A673 (cell line): ENCODE measurements around the gene MTR.

Source experiments
- EZH2 ChIP-seq: fragments of 200-600 bp; sonication (generic); IDR thresholded peaks from 2 replicates; pipeline ENCODE4 v1.6.1; 2017; ENCODE audit warnings: borderline replicate concordance, low read depth, mild to moderate bottlenecking, mixed read lengths, antibody characterized with exemption, low read length; ENCODE audit not compliant: poor library complexity, severe bottlenecking
- TF ChIP-seq, protein P1 (sequence below): fragments of 300-800, 200-600 bp; sonication (generic); conservative IDR thresholded peaks from 2 replicates; pipeline ENCODE4 v1.5.1; 2017; ENCODE audit warnings: low read depth, mild to moderate bottlenecking, antibody characterized with exemption, low read length, moderate library complexity, mixed read lengths

DNA sequence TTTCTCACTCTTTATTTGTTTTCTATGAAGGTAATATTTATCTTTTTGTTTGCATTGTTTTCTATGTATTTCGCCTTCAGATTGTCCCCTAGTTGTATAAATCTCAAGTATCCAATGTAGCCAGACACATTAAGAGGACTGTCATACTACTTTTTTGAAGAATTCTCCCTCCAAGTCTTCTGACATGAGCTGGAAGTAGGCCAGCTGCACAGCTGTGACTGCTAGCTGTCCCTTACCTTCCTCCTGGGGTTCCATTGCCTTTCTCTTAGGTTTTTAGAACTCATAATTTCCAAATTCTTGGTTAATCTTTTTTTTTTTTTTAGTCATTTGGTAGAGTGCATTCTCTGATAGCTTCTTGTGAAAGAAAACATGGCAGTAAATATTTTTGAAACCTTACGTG is 46.2 kb downstream of the MTR start:
- TF ChIP-seq, protein P1, sequence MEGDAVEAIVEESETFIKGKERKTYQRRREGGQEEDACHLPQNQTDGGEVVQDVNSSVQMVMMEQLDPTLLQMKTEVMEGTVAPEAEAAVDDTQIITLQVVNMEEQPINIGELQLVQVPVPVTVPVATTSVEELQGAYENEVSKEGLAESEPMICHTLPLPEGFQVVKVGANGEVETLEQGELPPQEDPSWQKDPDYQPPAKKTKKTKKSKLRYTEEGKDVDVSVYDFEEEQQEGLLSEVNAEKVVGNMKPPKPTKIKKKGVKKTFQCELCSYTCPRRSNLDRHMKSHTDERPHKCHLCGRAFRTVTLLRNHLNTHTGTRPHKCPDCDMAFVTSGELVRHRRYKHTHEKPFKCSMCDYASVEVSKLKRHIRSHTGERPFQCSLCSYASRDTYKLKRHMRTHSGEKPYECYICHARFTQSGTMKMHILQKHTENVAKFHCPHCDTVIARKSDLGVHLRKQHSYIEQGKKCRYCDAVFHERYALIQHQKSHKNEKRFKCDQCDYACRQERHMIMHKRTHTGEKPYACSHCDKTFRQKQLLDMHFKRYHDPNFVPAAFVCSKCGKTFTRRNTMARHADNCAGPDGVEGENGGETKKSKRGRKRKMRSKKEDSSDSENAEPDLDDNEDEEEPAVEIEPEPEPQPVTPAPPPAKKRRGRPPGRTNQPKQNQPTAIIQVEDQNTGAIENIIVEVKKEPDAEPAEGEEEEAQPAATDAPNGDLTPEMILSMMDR: no peak
- no peak for TF ChIP-seq EZH2
